Testis (tissue), 3 donors: ENCODE data around the gene MRPL20. TPM values are rescaled to one million over a fixed set of nuclear protein-coding genes. Genes with fewer than 3 reads are reported as not detected.
"Not testable (repeated sequence)": the region's sequence is repeated elsewhere in the genome, so short reads cannot be mapped to it uniquely, and the experiment has no call there.

Experiments
- DNase-seq: peaks from one replicate; pipeline ENCODE4 v3.0.0-alpha.2; 2019
- H3K27ac ChIP-seq, 2 donors: fragments of 200-600 bp; sonication (generic); one replicate each; pipeline ENCODE4 v1.5.1; 2019
- H3K27me3 ChIP-seq: fragments of 200-600 bp; sonication (generic); one replicate; pipeline ENCODE4 v1.5.1; 2019
- H3K36me3 ChIP-seq: fragments of 200-600 bp; sonication (generic); one replicate; pipeline ENCODE4 v1.5.1; 2017; ENCODE audit warnings: low read depth; ENCODE audit errors: missing control alignments
- H3K4me1 ChIP-seq: fragments of 200-600 bp; sonication (generic); one replicate; pipeline ENCODE4 v1.5.1; 2019
- H3K4me3 ChIP-seq, 2 donors: fragments of 200-600 bp; sonication (generic); one replicate each; pipeline ENCODE4 v1.5.1; 2017 to 2019
- H3K9me3 ChIP-seq: fragments of 200-600 bp; sonication (generic); one replicate; pipeline ENCODE4 v1.5.1; 2017
- POLR2A ChIP-seq: fragments of 450-650 bp; IDR thresholded peaks from one replicate; pipeline ENCODE4 v1.6.1; 2017; ENCODE audit warnings: antibody characterized with exemption, mild to moderate bottlenecking, moderate library complexity
- WGBS, 2 donors: methylation state at CpG; one replicate each; pipeline ENCODE4 v1.1.5; 2018; 5-methylcytosine and 5-hydroxymethylcytosine counted together
- intact Hi-C: fragments of 100-400 bp; cut with DNase I; formaldehyde crosslinking; loops from one replicate; pipeline ENCODE4 v1.15.1; 2023; ENCODE audit warnings: low total_unique reads
- polyA plus RNA-seq: library from polyadenylated mRNA; stranded (reverse); fragments of 350-450 nt; fragmentation: Illumina TruSeq; extraction: RNeasy Lipid Tissue Mini Kit (QIAGEN cat#74804); gene quantifications from one replicate; pipeline ENCODE4 v1.2.3, GENCODE V29; 2014; ENCODE audit warnings: low read depth, low replicate concordance; ENCODE audit not compliant: insufficient read depth
- total RNA-seq, 2 donors: library from RNA; depleted of rRNA; stranded (reverse); fragments of >200 nt; gene quantifications; one replicate each; pipeline ENCODE4 v1.2.3, GENCODE V29; 2016
- TF ChIP-seq, protein P1 (sequence below), 3 experiments: fragments of 450-650 bp in 2 of 3; fragments of 200-600 bp in 1 of 3; sonication (generic) in 1 of 3; IDR thresholded peaks; one replicate each; pipeline ENCODE4 v1.5.1; 2016 to 2019; ENCODE audit warnings: antibody characterized with exemption in 3 of 3, mild to moderate bottlenecking in 2 of 3, moderate library complexity in 1 of 3

The MRPL20 gene
- total and polyA plus RNA-seq, 3 donors from 2014 or later, result 104 to 123 (median 110) TPM

DNA sequence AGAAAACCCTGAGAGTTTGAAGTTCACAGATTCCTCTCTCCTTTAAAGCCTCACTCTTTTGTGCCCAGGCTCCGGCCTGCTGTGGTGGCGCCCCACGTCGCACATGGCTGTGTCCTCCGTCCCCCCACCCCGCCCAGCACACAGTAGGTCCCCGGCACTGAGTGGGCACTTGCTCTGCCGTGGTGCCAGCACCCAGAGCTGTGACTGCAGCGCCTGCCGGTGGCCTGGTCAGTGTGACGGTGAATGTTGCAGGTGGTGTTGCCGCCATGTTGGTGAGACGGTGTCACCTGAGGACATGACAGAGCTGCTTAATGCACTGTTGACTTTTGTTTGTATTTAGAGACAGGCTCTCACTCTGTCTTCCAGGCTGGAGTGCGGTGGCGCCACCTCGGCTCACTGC, 45.8 kb upstream of the MRPL20 start:
- Histone ChIP-seq H3K36me3 (no peaks in the 10 kb centered on the region), H3K4me1 (no peaks in the 10 kb centered on the region), H3K4me3 (no peak overlapping the region), H3K27ac (no peak overlapping the region), H3K9me3 (no peaks in the 10 kb centered on the region), H3K27me3 (no peaks in the 10 kb centered on the region)
- intact Hi-C loops, result no loop called here
- TF ChIP-seq, protein P1, sequence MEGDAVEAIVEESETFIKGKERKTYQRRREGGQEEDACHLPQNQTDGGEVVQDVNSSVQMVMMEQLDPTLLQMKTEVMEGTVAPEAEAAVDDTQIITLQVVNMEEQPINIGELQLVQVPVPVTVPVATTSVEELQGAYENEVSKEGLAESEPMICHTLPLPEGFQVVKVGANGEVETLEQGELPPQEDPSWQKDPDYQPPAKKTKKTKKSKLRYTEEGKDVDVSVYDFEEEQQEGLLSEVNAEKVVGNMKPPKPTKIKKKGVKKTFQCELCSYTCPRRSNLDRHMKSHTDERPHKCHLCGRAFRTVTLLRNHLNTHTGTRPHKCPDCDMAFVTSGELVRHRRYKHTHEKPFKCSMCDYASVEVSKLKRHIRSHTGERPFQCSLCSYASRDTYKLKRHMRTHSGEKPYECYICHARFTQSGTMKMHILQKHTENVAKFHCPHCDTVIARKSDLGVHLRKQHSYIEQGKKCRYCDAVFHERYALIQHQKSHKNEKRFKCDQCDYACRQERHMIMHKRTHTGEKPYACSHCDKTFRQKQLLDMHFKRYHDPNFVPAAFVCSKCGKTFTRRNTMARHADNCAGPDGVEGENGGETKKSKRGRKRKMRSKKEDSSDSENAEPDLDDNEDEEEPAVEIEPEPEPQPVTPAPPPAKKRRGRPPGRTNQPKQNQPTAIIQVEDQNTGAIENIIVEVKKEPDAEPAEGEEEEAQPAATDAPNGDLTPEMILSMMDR (IDR thresholded peaks at IDR 0.05), result no peak
- TF ChIP-seq POLR2A, result no peak
- DNase-seq, result no peak
- WGBS, 2 donors, result 93 to 94% methylated on average over 13 to 16 of the region's 16 CpGs

DNA sequence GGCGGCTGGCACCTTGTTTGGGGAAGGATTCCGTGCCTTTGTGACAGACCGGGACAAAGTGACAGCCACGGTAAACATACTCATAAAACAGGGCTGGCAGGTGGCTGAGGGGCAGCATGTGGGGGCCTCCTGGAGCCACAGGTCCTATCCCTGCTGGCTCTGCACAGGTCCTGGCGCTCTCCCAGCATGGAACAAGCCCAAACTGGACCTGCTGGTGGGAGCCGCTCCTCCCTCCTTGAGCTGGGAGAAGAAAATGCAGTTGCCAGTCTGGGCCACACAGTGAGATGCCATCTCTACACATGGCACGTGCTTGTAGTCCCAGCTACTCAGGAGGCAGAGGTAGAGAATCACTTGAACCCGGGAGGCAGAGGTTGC, 45.3 kb upstream of the MRPL20 start:
- intact Hi-C loops, H3K36me3 ChIP-seq, H3K27me3 ChIP-seq, H3K4me1 ChIP-seq, H3K27ac ChIP-seq, H3K4me3 ChIP-seq, DNase-seq, H3K9me3 ChIP-seq: not testable (repeated sequence)
- 83 to 91% methylated on average over 8 of the region's 8 CpGs for WGBS, 2 donors

DNA sequence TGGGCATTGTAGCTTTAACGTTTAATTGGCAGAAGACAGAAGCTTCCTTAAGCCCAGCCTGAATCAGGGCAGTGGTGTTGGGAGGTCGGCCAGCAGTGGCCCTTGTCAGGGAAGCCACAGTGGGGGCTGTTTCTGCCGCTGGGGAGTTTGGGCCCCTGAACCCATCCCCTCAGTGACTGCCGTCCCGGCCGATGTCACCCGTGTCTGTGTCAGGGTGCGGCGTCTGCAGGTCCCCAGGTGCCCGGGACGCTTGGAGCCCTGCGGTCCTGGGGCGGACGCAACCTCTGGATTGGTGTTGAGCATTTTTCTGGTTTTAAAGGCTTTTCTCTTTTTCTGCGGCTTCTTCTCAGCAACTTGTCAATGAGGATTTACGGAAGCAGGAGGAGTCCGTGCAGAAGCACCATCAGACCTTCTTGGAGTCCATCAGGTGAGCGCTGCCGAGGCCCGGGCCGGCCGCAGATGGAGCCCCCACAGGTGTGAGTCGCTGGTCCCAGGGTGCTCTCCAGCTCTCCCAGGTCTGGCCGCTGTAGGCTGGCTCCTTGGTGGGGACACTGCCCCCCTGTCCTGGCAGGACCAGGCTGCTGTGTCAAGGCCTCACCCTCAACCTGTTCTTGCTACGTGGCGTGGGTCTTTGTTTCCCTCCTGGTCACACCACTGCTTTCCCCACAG, 44.7 kb upstream of the MRPL20 start:
- TF ChIP-seq, protein P1 (IDR thresholded peaks at IDR 0.05), result no peak
- TF ChIP-seq POLR2A, result no peak
- intact Hi-C loops, result no loop called here
- WGBS, 2 donors, result 82 to 93% methylated on average over 21 to 26 of the region's 26 CpGs

DNA sequence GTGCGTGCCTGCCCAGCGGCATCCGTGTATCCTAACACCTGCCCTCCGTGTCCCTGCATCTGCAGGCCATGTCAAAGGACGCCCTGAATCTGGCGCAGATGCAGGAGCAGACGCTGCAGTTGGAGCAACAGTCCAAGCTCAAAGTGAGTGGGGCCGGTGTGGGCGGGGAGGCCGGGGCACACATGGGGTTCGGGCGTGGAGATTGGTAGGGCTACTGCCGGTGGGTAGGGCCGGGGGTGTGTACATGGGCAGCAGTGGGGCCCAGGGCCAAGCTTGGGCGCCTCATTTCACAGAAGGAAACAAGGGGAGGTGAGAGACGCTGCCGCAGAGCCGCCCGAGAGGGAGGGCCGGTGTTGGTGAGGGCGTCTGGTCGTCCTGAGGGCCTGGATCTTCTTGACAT, 43.5 kb upstream of the MRPL20 start:
- H3K9me3 ChIP-seq, H3K27me3 ChIP-seq, intact Hi-C loops, H3K36me3 ChIP-seq, H3K4me1 ChIP-seq, DNase-seq, H3K4me3 ChIP-seq, H3K27ac ChIP-seq: not testable (repeated sequence)
- WGBS, 2 donors, result 79 to 83% methylated on average over 18 to 22 of the region's 22 CpGs

More for the DNA sequence above, 44.7 kb upstream of the MRPL20 start:
- Histone ChIP-seq H3K27ac (no peak overlapping the region), H3K9me3 (no peaks in the 10 kb centered on the region), H3K4me1 (no peaks in the 10 kb centered on the region), H3K36me3 (no peaks in the 10 kb centered on the region), H3K4me3 (no peak overlapping the region), H3K27me3 (no peaks in the 10 kb centered on the region)
- no peak for DNase-seq

DNA sequence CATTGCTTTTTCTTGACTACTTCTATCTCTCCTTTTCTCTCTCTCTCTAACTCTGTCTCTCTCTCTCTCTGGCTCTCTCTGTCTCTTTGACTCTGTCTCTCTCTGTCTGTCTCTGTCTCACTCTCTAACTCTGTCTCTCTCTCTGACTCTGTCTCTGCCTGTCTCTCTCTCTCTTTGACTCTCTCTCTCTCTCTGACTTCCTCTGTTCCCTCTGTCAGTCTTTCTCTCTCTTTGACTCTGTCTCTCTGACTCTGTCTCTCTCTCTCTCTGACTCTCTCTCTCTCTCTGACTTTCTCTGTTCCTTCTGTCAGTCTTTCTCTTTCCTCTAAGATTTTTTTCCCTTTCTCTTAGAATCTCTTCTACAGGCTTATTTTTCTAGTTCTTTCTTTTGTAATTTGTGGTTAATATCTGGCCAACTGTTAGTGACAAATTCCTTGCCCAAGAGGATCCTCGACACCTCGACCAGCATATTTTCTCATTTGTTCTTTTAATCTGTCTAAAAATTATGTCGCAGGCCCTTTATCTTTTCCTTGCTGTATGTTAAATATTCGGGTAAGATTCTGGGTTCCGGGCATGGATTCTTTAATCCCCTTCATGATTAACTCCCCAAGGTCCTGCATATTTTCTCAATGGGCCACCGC, 42.1 kb upstream of the MRPL20 start, which contains the start of gene ATAD3C:
Gene ATAD3C (plus strand): TSS at position 591 of the 641 bp plus-strand sequence. CDS start 995 bp downstream, outside the sequence.
- 85 to 88% methylated on average over 6 of the region's 6 CpGs for WGBS, 2 donors
- H3K4me3 ChIP-seq, result no peak within 1 kb of the TSS
- intact Hi-C loops, result no loop called here

DNA sequence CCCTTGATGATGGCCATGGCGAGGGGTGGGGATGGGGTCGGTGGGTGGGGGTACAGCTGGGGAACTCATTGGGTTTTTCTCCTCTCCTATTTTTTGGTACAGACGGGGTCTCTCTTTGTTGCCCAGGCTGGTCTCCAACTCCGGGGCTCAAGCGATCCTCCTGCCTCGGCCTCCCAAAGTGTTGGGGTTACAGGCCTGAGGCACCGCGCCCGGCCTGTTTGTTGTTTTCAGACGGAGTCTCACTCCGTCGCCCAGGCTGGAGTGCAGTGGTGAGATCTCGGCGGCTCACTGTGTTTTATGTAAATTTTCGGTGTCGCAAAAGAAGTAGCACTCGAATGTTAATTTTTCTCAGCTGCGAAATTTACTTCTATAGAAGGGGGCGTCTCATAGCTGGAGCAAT, 39.5 kb upstream of the MRPL20 start:
- H3K36me3 ChIP-seq, H3K9me3 ChIP-seq, H3K4me3 ChIP-seq, H3K27me3 ChIP-seq, DNase-seq, intact Hi-C loops, H3K4me1 ChIP-seq, H3K27ac ChIP-seq: not testable (repeated sequence)
- WGBS, 2 donors, result 91 to 92% methylated on average over 18 to 19 of the region's 19 CpGs

More for the DNA sequence above, 42.1 kb upstream of the MRPL20 start, which contains the start of gene ATAD3C:
- TF ChIP-seq, protein P1 (IDR thresholded peaks at IDR 0.05), result no peak
- TF ChIP-seq POLR2A, result no peak
- H3K36me3 ChIP-seq, result no peaks in the 10 kb centered on the region
- H3K27ac ChIP-seq, result no peak within 1 kb of the TSS
- H3K9me3 ChIP-seq, result no peaks in the 10 kb centered on the region
- DNase-seq, result no peak
- H3K27me3 ChIP-seq, result no peaks in the 10 kb centered on the region
- H3K4me1 ChIP-seq, result no peaks in the 10 kb centered on the region
